Thoracic aorta (tissue), 2 donors: ENCODE data around the gene BDNF. TPM values are rescaled to one million over a fixed set of nuclear protein-coding genes. Genes with fewer than 3 reads are reported as not detected.

ENCODE experiments used
- ATAC-seq: fragments of 150-250 bp; one replicate; pipeline ENCODE4 v1.8.0; 2017; ENCODE audit warnings: low read depth; ENCODE audit not compliant: insufficient number of reproducible peaks, low FRiP score
- DNase-seq: peaks from one replicate; pipeline ENCODE4 v3.0.0-alpha.2; 2020; ENCODE audit warnings: low spot score
- H3K27ac ChIP-seq, 2 donors: fragments of 200-600 bp; sonication (generic); 1 replicate in 1 of 2; 2 replicates in 1 of 2; pipeline ENCODE4 v1.5.1; 2016; ENCODE audit warnings: mild to moderate bottlenecking in 2 of 2, moderate library complexity in 2 of 2
- H3K27me3 ChIP-seq: fragments of 200-600 bp; sonication (generic); replicated peaks from 2 replicates; pipeline ENCODE4 v1.6.0; 2016; ENCODE audit warnings: mild to moderate bottlenecking; ENCODE audit not compliant: insufficient read depth
- H3K36me3 ChIP-seq: fragments of 200-600 bp; sonication (generic); one replicate; pipeline ENCODE4 v1.5.1; 2016
- H3K4me1 ChIP-seq, 2 donors: fragments of 200-600 bp; sonication (generic); 1 replicate in 1 of 2; 2 replicates in 1 of 2; pipeline versions ENCODE4 v1.5.1 to v1.6.0; 2016; ENCODE audit warnings: low read depth in 2 of 2, mild to moderate bottlenecking in 1 of 2; ENCODE audit not compliant: control insufficient read depth in 1 of 2
- H3K4me3 ChIP-seq: fragments of 200-600 bp; sonication (generic); 2 replicates; pipeline ENCODE4 v1.5.1; 2016; ENCODE audit warnings: mild to moderate bottlenecking
- H3K9me3 ChIP-seq: fragments of 200-600 bp; sonication (generic); 2 replicates; pipeline ENCODE4 v1.5.1; 2016
- CTCF ChIP-seq: fragments of 200-600 bp; sonication (generic); IDR thresholded peaks from one replicate; pipeline ENCODE4 v1.5.1; 2019; ENCODE audit warnings: antibody characterized with exemption
- total RNA-seq, 2 donors: library from RNA; depleted of rRNA; stranded (reverse); fragments of >200 nt; gene quantifications; one replicate each; pipeline versions ENCODE4 v1.1.0 to v1.2.3, GENCODE V29; 2016

The BDNF gene
- total RNA-seq, 2 donors from 2014 or later: 0.42 to 4.7 TPM

GRCh38 chr11:27605422-27605821 lies 94.8 kb downstream of the BDNF start:
- ATAC-seq (no peak), DNase-seq (no peak)
- no peaks in the 10 kb centered on the region for H3K27me3 ChIP-seq
- no peak overlapping the region for H3K27ac ChIP-seq
- H3K36me3 ChIP-seq: no peaks in the 10 kb centered on the region
- H3K4me3 ChIP-seq: no peak overlapping the region
- no peaks in the 10 kb centered on the region for H3K4me1 ChIP-seq
- H3K9me3 ChIP-seq: no peaks in the 10 kb centered on the region
- TF ChIP-seq CTCF: no peak

Other genes with a start within 250 kb of the BDNF start
- 10 to 100 TPM; 26.4 to 48.6 TPM for gene LGR4, start 227.7 kb downstream of the BDNF start, total RNA-seq
- 10 to 100 TPM; 26.9 to 51.3 TPM for gene LIN7C, start 193.7 kb downstream of the BDNF start, total RNA-seq